Renal cortex interstitium (tissue), 11 donors: Measurements from ENCODE around the gene NTRK3. TPM values are rescaled to one million over a fixed set of nuclear protein-coding genes. Genes with fewer than 3 reads are reported as not detected.

Source experiments
- DNase-seq, 11 donors: peaks; one replicate each; pipeline ENCODE4 v3.0.0-alpha.2; 2013; ENCODE audit warnings: low read depth in 9 of 11, low spot score in 4 of 11; ENCODE audit errors: extremely low read depth in 1 of 11
- polyA plus RNA-seq, 3 donors: library from polyadenylated mRNA; unstranded; fragments of 120-200 nt; gene quantifications; one replicate each; pipeline ENCODE4 v1.2.1, GENCODE V29; 2013; ENCODE audit not compliant: insufficient read length in 3 of 3

The NTRK3 gene
- polyA plus RNA-seq, 3 donors, result 9.1 to 19.2 (median 13.7) TPM

GRCh38 chr15:87977907-87978306, 278.6 kb downstream of the NTRK3 start:
- no peak for DNase-seq

DNA sequence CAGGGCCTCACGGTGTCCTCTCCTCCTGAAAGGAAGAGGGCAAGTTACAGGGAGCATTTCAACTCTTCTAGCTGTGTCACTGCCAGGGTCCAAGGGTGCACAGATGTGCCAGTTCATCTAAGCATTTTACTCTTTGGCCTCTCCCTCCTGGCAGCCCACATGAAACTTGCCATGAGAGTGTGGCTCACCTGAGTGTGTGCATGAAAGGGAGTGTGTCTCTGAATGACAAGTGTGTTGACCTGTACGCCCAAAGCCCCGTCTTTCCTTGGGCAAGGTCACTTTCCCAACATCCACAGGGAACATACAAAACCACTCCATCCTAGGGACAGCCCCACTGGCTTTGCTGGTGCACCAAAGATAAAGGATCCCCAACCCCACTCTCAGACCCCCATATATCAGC, 280.0 kb downstream of the NTRK3 start:
- DNase-seq, result no peak

- no peak for DNase-seq
Measured at GRCh38 chr15:87973501-87974215, 282.9 kb downstream of the NTRK3 start.

DNA sequence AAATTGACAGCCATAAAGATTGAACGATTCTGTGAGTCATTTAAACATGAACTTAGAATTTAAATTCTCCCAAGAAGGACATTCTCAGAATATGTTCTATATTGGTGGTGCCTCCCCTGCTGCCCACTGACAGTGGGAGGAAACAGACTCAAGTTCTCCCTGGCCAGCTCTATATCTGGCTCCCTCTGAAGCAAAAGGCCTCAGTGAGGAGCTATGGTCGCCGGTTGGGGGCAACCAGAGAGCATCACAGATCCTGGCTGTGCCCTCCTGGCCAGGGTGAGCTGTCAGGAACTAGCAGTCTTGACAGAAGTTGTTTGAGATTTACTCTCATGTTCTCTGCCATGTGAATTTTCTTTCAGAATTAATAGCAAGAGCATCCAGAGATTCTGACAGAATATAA, 285.5 kb downstream of the NTRK3 start:
- DNase-seq, result no peak

DNA sequence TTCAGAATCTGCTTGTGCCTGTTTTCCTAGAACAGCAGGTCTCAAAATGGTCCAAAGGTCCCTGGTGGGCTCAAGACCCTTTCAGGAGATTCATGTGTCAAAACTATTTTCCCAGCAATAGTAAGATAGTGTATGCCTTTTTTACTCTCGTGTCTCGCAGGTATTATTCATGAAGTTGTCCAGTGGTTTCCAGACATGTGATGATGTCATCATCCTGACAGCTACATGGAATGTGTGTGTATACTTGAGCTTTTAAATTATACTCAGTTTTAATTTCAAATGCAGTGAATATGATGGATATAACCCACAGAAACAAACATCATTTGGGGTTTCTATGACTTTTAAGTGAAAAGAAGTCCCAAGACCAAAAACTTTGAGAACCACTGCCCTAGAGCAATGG, 288.6 kb downstream of the NTRK3 start:
- no peak for DNase-seq

- DNase-seq, result no peak
Measured at GRCh38 chr15:87965304-87965703, 291.2 kb downstream of the NTRK3 start.

DNA sequence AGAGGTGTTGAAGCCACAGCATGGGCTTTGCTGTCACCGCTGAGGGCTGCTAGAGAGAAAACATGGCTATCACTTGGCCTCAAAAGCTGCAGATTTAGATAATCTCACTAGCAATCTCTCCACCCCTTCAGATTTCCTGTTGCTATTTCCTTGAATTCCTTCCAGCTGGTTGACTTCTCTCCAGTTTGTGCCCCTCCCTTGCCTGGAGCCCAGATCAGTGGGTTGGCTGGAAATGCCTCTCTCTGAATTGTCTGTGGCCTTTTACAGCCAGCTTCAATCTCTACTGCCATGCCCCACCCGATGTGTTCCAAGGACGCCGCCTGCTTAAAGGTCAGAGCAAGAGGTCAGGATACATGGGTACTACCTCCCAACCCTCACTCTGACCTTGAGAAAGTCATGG, 294.1 kb downstream of the NTRK3 start:
- DNase-seq, result no peak

- DNase-seq, result no peak
Measured at GRCh38 chr15:87961851-87962420, 294.6 kb downstream of the NTRK3 start.

DNA sequence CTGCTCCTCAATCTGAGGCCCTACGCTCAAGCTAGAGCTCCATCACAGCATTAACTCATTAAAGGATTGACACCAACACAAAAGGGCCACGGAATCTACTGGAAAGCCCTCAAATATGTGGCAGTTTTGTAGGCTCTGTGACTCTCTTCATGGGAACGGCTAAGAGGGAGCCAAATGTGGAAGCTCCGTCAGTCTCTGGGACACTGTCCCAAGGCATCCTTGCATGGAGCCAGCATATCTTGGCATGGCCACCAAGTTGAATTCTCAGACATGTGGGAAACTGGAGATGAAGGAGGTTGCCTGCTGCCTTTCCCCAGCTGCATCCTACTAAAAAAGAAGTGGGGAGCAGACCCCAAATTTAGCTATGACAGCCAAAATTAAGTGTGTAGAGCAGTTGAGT, 296.9 kb downstream of the NTRK3 start:
- DNase-seq, result no peak

- DNase-seq, result no peak
Measured at GRCh38 chr15:87959080-87959479, 297.5 kb downstream of the NTRK3 start.

- DNase-seq, result no peak
Measured at GRCh38 chr15:87955284-87955909, 301.1 kb downstream of the NTRK3 start.

- no peak for DNase-seq
Measured at GRCh38 chr15:87954793-87955192, 301.7 kb downstream of the NTRK3 start.

DNA sequence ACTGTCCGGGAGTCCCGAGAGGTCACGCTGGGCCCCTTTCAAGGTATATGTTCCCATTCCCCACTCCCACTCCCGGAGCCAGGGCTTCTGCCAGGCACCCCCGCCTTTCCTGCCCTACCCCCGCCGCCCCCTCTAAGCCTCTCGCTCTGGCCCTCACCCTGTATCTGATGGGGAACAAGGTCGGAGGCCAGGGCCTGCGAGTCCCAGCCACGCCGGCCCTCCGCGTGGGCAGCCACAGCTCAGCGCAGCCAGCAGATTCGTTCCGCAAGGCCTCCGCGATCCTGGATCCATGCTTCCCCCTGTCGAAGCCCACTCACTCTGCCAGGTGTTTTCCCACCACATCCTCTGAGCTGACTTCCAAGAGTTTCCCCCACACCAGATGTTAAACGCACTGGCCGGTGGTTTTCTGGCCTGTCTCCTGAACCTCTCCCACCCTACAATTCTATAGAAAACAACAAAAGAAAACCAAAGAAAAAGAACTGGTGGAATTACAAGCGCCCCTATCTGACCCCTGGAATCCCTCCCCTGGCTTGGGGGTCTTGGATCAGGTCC, 303.7 kb downstream of the NTRK3 start:
- DNase-seq, result no peak

DNA sequence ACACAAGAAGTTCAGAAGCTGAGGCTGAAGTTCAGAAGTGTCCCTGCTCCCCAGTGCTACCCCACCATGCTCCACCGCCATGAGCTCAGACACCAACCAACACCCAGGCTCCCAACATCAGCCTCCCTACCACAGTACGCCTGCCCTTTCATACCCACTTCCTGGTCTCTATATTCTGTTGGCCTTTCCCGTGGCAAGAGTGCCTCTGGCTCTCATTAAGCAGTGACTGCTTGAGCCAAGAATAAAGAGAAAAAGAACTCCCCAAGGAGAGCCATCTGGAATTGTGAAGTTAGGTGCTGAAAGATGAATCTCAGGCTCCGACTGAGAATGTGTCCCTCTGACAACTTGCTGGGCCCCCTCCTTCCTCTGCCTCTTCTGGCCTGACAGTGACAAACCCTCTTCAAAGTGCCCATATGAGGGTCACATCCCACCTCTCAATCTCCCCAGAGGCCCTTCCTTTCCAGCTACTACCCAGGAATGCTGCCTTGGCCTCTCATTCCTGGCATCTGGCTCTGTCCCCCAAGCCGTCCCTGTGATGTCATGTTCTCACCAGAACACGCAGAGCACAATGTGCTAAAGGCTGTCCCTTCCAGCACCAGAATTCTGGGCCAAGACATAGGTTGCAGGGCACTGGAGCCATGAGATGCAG, 306.8 kb downstream of the NTRK3 start:
- DNase-seq, result no peak

DNA sequence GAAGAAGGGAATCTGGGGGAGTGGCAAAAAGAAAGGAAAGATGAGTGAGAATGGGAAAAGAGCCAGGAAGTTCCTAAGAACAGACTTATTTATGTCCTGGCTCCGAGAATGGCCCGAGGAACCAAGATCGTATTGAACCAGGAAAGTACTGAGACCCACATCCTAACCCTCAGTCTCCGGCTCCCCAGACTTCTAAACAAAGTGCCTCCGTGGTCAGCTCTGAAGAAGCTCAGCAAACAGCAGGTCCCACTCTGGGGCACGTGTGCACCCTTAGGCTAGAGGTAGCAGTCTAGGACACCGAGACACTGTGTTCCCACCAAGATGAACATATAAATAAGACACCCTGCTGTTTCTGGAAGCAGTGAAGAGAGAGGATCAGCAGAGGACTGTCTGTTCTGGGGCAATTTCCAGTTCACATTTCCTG, 307.4 kb downstream of the NTRK3 start:
- no peak for DNase-seq

GRCh38 chr15:87947560-87947959, 309.0 kb downstream of the NTRK3 start:
- DNase-seq, result no peak

DNA sequence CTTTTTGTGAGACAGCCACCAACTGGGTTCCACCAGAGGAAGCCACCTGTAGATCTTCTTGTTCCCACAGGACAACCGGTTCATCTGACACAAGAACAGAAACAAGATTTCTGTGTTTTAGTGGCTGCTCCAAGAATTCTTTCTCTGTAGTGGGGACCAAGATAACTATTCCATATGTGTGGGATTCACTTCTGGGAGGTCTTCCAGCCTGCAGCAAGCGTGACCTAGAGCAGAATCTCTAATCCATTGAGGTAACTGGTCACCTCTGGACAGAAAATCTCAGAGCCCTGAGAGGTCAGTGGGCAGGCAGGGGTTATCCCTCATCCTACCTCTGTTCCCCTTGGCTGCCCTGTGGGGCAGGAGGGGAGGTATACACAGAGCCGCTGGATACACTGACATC, 311.3 kb downstream of the NTRK3 start:
- DNase-seq, result no peak

DNA sequence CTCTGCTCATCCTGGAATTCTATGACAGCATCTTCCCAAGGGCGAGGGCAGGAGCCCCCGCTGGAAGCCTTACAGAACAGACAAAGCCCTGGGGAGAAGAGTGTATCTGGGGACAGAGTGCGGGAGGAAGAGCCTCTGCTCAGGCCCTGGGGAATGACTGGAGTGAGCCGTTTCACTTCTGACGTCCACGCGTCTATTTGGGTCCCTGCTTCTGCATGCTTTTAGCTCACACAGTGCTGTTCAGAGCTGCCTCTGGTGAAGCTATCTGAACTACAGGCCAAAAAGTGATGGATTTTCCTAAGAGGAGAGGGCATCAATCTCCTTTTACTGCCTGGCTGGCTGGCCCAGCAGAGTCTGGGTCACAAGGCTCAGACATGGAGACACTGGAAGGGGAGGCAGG, 311.8 kb downstream of the NTRK3 start:
- peak in 5 of 11 donors; percentile 28 to 47 (median 38) for DNase-seq

- no peak for DNase-seq
Measured at GRCh38 chr15:87944050-87944449, 312.5 kb downstream of the NTRK3 start.

DNA sequence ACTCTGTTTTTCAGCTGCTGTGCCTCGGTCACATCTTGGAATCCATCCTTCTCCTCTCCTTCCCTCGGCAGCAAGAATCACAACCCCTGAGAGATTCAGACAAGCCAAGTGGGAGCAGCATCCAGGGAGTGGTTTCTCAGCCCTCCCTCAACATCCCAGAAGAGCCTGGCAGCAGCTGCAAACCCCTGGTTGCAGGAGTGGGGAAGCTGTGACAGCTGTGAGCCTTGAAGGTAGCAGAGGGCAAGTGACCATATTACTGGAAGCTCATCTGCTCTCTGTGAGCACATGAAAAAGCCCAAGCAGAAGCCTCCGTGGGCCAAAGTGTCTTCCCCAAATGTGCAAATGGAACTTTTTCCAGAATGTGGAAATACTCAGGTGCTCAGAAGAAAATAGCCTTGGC, 312.9 kb downstream of the NTRK3 start:
- no peak for DNase-seq
